SK-N-MC (cell line): Measurements from ENCODE around the gene CMTM2.

Experiments used
- EZH2 ChIP-seq: fragments of 200-600 bp; sonication (generic); IDR thresholded peaks from one replicate; pipeline ENCODE4 v1.6.1; 2017; ENCODE audit warnings: antibody characterized with exemption
- FOXP2 ChIP-seq: optimal IDR thresholded peaks from 2 replicates; pipeline ENCODE3; 2011; ENCODE audit warnings: mild to moderate bottlenecking, moderate library complexity; ENCODE audit not compliant: insufficient read depth; ENCODE audit errors: extremely low read length, control extremely low read depth
- POLR2AphosphoS5 ChIP-seq: IDR thresholded peaks from 2 replicates; pipeline ENCODE4 v1.6.1; 2012; ENCODE audit warnings: mild to moderate bottlenecking, low read depth, low read length, borderline replicate concordance

- TF ChIP-seq POLR2AphosphoS5 (no peak), EZH2 (no peak), FOXP2 (no peak)
Measured at GRCh38 chr16:66554021-66554420, 25.2 kb upstream of the CMTM2 start.
